SKM-1 treated with dmso at 0.1 percent for 144 hours (cell line): ENCODE results near the gene GPRC5C.

Experiments
- DNase-seq: peaks from one replicate; lab custom pipeline; 2025; ENCODE audit not compliant: unreplicated experiment; lab: John Stamatoyannopoulos, UW

Gene GPRC5C

GRCh38 chr17:74431568-74432423 lies at the start of gene GPRC5C:
Gene GPRC5C (plus strand): TSS chr17:74432088. CDS start chr17:74439777, 7,689 bp downstream.
- peak; percentile 31 for DNase-seq

GRCh38 chr17:74383141-74383540 lies 48.7 kb upstream of the GPRC5C start:
- DNase-seq = peak; percentile 28

GRCh38 chr17:74385201-74385600 lies 46.7 kb upstream of the GPRC5C start:
- no peak for DNase-seq

DNA sequence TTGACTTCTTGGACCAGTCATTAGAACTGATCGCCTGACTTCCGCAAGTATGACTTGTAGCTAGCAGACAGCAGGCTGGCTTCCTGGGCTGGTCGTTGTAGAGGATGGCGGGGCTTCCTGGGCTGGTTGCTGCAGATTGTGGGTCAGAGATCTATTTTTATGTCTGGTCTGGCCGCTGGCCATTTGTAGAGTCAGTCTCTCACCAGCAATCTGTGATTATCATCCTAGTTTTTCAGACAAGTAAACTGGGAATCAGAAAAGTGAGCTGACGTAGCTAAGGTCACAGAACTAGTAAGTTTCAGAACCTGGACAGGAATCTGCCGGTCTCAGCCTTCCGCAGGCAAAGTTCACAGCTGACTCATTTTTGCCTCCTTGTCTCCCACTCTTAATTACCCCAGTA lies 45.5 kb upstream of the GPRC5C start:
- no peak for DNase-seq

GRCh38 chr17:74387365-74388218 lies 44.3 kb upstream of the GPRC5C start:
- no peak for DNase-seq

DNA sequence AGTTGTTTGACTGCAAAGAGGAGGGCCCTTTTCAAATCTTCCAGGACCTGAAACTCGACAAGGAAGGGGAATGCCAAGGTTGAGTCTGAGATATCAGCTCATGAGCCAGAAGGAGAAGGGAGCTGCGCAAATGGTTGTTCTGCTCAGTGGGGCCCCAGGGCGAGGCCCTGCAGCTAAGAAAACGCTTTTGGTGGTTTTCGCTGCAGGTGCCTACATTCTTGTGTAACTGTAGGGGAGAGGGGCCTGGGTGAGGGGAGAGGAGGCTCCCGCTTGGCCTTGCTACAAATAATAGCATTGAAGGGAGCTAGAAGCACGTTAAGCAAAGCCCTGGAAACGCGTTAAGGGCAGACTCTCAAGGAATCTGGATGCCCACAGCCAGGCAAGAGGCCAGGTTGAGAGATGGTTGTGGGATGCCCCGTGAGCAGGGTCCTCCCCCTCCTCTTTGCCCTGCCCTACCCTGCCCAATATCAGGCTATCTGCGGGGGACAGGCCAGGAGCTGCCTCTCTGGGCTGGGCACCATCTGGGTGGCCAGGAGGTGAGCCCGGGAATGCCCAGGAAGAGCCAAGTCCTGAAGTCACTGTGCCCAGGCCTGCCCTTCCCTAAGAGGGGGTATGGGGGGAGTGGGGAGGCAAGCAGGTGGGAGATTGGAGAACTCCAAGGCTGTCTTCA lies 42.7 kb upstream of the GPRC5C start:
- peak; percentile 17 for DNase-seq

DNA sequence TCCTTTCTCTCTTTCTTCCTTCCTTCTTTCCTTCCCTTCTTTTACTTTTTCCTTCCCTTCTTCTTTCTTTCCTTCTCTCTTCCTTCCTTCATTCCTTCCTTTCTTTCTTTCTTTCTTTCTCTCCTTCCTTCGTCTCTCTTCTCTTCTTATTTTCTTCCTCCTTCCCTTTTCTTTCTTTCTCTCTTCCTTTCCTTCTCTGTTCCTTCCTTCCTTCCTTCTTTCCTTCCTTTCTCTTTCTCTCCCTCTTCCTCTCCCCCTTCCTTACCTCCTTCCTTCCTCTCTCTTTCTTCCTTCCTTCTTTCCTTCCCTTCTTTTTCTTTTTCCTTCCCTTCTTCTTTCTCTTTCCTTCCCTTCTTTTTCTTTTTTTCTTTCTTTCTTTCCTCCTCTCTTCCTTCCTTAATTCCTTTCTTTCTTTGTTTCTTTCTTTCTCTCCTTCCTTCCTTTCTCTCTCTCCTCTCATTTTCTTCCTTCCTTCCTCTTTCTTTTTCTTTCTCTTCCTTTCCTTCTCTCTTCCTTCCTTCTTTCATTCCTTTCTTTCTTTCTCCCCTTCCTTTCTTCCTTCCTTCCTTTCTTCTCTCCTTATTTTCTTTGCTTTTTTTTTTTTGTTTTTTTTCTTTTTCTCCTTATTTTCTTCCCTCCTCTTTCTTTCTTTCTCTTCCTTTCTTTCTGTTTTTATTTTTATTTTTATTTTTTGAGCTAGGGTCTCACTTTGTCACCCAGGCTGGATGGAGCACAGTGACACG lies 41.8 kb upstream of the GPRC5C start:
- DNase-seq = no peak

DNA sequence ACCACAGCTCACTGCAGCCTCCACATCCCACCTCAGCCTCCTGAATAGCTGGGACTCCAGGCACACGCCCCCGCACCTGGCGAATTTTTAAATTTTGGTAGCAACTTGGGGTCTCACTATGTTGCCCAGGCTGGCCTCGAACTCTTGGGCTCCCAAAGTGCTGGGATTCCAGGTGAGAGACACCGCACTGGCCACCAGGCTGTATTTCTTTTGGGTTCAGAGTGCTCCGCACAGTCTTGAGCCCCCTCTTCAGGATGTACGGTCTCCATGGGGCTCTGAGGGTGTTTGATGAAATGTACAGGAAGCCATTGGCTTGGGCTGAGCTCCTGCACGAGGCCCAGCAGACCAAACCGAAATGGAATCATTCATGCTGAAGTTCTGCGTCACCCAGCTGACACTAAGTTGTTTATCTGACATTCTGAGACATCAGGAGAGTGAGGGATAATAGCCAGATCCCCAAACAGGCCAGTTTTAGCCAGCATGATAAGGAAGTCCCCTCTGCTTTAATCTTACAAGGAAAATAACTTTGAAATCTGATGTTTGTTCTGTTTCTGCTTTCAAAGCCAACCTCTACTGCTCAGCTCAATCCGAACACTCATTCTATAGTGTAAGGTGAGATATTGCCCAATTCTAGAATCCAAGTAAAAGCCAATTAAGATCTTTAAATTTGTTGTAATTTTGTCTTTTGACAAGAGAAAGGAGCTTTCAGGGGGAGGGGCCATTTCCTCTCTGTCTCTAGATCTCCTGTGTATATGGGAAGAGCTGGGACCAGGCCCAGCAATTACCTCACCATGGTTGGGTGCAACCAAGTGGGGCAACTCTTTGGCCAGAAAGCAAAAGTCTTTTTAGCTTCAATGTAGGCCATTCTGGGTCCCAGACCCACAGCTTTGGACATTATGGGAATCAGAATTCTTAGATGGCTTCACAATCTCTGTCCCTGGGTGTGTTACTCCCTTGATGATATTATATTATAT lies 40.9 kb upstream of the GPRC5C start:
- DNase-seq = no peak

- DNase-seq = peak; percentile 81
Measured at GRCh38 chr17:74391771-74392170, 40.1 kb upstream of the GPRC5C start.

DNA sequence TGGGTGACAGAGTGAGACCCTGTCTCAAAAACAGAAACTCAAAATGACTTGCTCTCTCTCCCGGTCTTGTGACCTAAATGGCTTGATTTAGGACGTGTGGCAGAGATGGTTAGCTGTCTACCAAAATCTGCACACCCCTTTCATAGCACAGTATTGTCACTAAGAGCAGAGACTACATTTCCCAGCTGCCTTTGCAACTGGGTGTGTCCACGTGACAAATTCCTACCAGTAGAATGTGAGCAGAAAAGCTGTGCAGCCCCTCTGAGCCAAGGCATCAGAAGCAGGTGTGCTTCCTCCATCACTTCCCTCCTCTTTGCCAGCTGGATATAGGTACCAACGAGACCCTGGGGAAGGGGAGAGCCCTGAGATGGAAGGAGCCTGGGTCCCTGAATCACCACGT lies 39.0 kb upstream of the GPRC5C start:
- no peak for DNase-seq

DNA sequence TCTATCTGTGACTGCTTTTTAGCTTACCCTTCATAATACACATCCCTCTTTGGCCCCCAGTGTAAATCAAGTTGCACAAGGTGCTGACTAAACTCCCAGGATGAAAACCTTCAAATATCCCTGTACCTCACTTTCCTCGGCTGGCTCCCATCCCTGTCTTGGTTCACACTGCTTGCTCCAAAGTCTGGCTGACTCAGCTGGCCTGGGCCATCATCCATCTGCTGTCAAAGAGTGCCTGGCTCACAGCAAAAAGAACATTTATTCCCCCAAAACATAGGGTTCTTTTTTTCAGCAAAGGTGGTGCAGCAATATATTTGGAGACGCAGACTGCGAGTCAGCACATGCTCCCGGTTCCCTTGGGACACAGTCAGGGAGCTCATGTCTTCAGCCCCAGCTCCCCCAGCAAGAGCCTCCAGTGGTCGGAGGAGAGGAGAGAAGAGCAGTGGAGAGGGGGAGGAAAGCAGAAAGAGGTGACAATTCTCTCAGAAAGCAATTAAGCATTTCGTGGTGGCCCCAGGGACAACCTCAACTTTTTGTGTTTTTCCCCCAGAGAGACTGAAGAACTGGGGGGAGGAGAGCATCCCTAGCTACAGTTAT lies 38.4 kb upstream of the GPRC5C start:
- no peak for DNase-seq

DNA sequence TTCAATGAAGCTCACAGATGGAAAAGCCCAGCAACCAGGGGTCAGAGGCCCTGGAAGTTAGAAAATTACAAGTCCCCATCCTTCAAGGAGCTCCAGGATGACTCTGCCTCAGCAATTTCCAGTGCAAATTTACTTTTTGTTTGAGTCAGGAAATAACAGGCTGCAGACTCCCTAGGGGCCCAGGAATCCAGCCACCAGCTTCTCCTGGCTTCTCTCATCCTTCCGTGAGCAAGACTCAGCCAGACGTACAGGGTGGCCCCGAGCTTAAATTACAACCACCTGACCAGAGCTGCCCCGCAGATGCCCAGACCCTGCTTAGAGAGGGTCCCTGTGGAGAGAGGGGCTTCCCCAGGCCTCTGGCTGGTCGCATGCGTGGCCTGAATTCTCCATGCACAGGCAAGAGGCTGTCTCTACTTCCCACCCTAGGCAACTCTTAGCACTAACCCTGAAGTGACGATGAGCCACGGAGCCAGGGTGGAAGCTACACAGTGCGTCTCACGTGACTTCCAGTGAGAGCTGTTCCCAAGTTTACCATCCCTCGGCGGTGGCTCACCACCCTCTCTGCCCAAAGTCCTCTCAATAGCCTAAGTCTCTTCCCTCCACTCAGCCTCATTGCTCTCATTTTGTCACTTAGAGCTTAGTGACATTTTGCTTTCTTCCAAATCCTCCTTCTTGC lies 37.5 kb upstream of the GPRC5C start:
- DNase-seq = no peak

GRCh38 chr17:74394977-74395376 lies 36.9 kb upstream of the GPRC5C start:
- DNase-seq = no peak

DNA sequence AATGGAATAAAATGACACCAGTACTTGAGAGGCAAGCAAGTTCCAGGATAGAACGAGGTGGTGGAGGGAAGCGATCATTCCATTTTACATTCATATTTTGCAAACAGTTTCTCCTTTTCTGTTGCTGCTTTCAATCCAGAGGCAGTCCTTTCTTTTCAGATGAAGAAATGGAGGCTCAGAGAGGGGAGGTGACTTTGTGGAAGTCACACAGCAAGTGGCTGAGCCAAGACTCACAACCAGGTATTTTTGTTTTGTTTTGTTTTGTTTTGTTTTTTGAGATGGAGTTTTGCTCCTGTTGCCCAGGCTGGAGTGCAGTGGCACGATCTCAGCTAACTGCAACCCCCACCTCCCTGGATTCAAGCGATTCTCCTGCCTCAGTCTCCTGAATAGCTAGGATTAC lies 35.3 kb upstream of the GPRC5C start:
- no peak for DNase-seq

GRCh38 chr17:74402048-74402447 lies 29.8 kb upstream of the GPRC5C start:
- no peak for DNase-seq

GRCh38 chr17:74403512-74404137 lies 28.3 kb upstream of the GPRC5C start:
- no peak for DNase-seq

DNA sequence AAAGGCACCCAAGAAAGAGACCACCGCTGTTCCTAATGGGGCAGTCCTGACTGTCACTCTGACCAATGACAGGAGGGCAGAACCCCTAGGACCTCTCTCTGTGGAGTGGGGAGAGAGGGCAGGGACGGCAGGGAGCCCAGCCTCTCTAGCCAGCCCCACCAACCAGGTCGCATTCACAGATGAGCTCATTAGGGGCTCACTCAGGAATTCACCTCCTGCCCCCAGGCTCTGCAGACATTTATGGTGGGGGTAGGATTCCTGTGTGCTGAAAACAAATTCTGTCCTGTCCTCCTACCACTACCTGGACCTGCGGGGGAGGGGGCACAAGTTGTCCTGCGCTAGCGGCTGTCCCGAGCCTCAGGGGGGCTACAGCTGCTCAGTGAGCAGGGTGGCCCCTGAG lies 27.7 kb upstream of the GPRC5C start:
- DNase-seq = no peak

GRCh38 chr17:74404789-74405188 lies 27.1 kb upstream of the GPRC5C start:
- DNase-seq = no peak
